Prostate gland (tissue), 2 donors: ENCODE data around the gene CDKL5. TPM values are rescaled to one million over a fixed set of nuclear protein-coding genes. Genes with fewer than 3 reads are reported as not detected.
A peak's percentile ranks its signal among the peaks of the same experiment; 100 is the strongest.

Experiments used
- DNase-seq: peaks from one replicate; pipeline ENCODE4 v3.0.0-alpha.2; 2019; ENCODE audit warnings: low spot score
- H3K27ac ChIP-seq, 2 donors: fragments of 200-600 bp; sonication (generic); 2 replicates each; pipeline ENCODE4 v1.5.1; 2017 to 2019
- H3K27me3 ChIP-seq: fragments of 200-600 bp; sonication (generic); replicated peaks from 2 replicates; pipeline ENCODE4 v1.5.1; 2019; ENCODE audit not compliant: insufficient read depth
- H3K36me3 ChIP-seq, 2 donors: fragments of 200-600 bp; sonication (generic); 1 replicate in 1 of 2; 2 replicates in 1 of 2; pipeline versions ENCODE4 v1.5.1 to v1.8.1; 2017 to 2019
- H3K4me1 ChIP-seq: fragments of 200-600 bp; sonication (generic); replicated peaks from 2 replicates; pipeline ENCODE4 v1.5.1; 2019
- H3K4me3 ChIP-seq, 2 donors: fragments of 200-600 bp; sonication (generic); 2 replicates each; pipeline ENCODE4 v1.5.1; 2017 to 2019
- H3K9me3 ChIP-seq: fragments of 200-600 bp; sonication (generic); 2 replicates; pipeline ENCODE4 v1.5.1; 2017
- POLR2A ChIP-seq: fragments of 450-650 bp; IDR thresholded peaks from one replicate; pipeline ENCODE4 v1.6.1; 2016; ENCODE audit warnings: antibody characterized with exemption, mild to moderate bottlenecking
- POLR2AphosphoS5 ChIP-seq: sonication (generic); formaldehyde crosslinking; IDR thresholded peaks from one replicate; pipeline ENCODE4 v1.6.1; 2017; ENCODE audit warnings: antibody characterized with exemption
- WGBS: methylation state at CpG from one replicate; pipeline ENCODE4 v1.1.5; 2018; 5-methylcytosine and 5-hydroxymethylcytosine counted together
- intact Hi-C: fragments of 100-400 bp; cut with DNase I; formaldehyde crosslinking; loops from one replicate; pipeline ENCODE4 v1.14.2; 2022
- total RNA-seq, 2 donors: library from RNA; depleted of rRNA; stranded (reverse); fragments of >200 nt; gene quantifications; one replicate each; pipeline ENCODE4 v1.1.0, GENCODE V29; 2016
- TF ChIP-seq, protein P1 (sequence below), 4 experiments: fragments of 200-600 bp in 2 of 4; fragments of 450-650 bp in 2 of 4; sonication (generic) in 2 of 4; IDR thresholded peaks; 1 replicate in 3 of 4; 2 replicates in 1 of 4; pipeline ENCODE4 v1.5.1; 2016 to 2019; ENCODE audit warnings: antibody characterized with exemption in 4 of 4, mild to moderate bottlenecking in 2 of 4, moderate library complexity in 2 of 4

The CDKL5 gene
- total RNA-seq, 2 donors from 2014 or later: 14.5 to 18.8 TPM

DNA sequence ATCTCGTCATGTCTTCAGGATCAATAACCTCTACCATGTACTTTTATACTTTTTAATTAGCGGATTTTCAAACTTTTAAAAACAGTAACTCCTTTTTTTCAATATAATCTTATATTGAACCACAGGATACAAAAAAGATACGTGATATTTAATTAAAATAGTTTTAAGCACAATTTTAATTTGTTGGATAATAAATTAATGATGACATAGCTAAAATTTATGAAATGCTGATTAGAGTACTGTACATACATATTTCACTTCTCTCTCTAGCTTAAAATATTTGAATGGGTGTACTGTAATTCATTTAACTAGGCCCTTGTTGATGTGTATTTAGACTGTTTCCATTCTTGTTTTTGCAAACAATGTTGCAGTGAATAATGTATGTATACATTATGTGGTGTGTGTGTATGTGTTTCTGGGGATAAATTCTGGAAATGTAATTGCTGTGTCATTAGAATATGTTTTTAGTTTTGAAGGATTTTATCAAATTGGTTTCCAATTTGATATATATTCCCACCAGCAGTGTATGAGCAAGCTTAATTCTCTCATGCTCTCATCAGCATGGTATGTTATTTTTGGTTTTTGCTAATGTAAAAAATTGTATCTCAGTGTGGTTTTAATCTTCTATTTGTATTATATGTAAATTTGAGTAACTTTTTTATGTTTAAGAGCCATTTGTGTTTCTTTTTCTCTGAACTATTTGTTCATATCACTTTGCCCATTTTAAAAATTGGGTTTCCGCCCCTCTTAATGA lies 66.4 kb downstream of the CDKL5 start:
- Histone ChIP-seq H3K27me3 (no peaks in the 10 kb centered on the region), H3K4me3 (no peak overlapping the region), H3K27ac (no peak overlapping the region), H3K9me3 (no peaks in the 10 kb centered on the region), H3K36me3 (no peaks in the 10 kb centered on the region), H3K4me1 (no peaks in the 10 kb centered on the region)
- intact Hi-C loops: no loop called here
- WGBS: 96% methylated on average over 4 of the region's 4 CpGs
- no peak for DNase-seq
- TF ChIP-seq, protein P1, sequence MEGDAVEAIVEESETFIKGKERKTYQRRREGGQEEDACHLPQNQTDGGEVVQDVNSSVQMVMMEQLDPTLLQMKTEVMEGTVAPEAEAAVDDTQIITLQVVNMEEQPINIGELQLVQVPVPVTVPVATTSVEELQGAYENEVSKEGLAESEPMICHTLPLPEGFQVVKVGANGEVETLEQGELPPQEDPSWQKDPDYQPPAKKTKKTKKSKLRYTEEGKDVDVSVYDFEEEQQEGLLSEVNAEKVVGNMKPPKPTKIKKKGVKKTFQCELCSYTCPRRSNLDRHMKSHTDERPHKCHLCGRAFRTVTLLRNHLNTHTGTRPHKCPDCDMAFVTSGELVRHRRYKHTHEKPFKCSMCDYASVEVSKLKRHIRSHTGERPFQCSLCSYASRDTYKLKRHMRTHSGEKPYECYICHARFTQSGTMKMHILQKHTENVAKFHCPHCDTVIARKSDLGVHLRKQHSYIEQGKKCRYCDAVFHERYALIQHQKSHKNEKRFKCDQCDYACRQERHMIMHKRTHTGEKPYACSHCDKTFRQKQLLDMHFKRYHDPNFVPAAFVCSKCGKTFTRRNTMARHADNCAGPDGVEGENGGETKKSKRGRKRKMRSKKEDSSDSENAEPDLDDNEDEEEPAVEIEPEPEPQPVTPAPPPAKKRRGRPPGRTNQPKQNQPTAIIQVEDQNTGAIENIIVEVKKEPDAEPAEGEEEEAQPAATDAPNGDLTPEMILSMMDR (IDR thresholded peaks at IDR 0.05): no peak
- TF ChIP-seq POLR2AphosphoS5 (no peak), POLR2A (no peak)

DNA sequence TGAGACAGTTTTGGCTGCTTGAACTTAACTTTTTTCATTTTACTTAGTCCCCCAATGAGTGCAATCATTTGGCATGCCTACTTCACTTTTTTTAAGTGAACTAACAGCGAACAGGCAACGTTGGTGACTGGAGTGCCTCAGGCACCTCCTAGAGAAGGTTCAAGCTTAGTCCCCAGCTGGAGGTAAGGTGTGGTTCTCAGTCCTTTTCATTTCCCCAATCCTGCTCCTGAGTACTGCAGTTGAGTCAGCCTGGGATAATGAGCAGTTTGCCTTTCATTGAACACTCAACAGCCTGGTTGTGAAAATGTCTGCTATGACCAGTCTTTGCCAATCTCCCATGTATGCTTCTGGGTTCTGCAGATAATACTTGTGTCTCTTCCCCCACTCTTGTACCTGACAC lies 109.5 kb downstream of the CDKL5 start:
- intact Hi-C loops: no loop called here
- Histone ChIP-seq H3K27ac (no peak overlapping the region), H3K27me3 (no peaks in the 10 kb centered on the region), H3K4me3 (no peak overlapping the region), H3K36me3 (no peaks in the 10 kb centered on the region), H3K9me3 (no peaks in the 10 kb centered on the region), H3K4me1 (no peaks in the 10 kb centered on the region)
- no peak for DNase-seq
- 92% methylated on average over 2 of the region's 2 CpGs for WGBS
- no peak for TF ChIP-seq POLR2AphosphoS5
- no peak for TF ChIP-seq POLR2A
- TF ChIP-seq, protein P1 (IDR thresholded peaks at IDR 0.05): no peak

DNA sequence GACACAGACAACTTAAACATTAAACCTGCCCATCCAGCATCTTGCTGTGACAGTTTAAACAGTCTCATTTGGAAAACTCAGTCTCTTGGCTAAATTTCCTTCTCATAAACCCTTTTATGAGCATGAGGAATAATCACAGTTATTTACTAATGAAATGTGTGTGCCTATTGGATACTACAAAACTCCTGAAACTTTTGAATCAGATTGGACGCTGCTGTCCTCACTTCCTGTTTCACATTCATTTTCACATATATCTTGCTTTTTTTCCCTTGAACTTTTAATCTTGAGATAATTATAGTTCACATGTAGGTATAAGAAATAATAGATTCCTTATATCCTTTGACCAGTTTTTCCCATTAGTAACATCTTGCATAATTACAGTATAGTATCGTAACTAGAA lies 111.7 kb downstream of the CDKL5 start:
- 46% methylated on average over 2 of the region's 2 CpGs for WGBS
- no peaks in the 10 kb centered on the region for H3K27me3 ChIP-seq

DNA sequence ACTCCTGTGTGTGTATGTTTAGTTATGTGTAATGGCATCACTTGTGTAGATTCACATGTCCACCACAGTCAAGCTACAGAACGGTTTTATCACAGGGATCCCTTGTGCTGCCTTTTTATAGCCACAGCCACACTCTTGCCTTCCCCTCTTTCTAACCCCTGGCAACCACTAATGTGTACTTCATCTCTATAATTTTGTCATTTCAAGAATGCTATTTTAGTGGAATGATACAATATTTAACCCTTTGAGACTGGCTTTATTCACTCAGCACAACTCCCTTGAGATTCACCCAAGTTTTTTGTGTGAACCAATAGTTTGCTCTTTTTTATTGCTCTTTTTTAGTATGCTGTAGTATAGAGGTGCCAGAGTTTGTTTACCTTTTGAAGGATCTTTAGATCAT lies 112.1 kb downstream of the CDKL5 start:
- Histone ChIP-seq H3K4me1 (no peaks in the 10 kb centered on the region), H3K36me3 (no peaks in the 10 kb centered on the region), H3K4me3 (no peak overlapping the region), H3K27ac (peak overlapping the region in 1 of 2 donors; percentile 38), H3K27me3 (no peaks in the 10 kb centered on the region), H3K9me3 (no peaks in the 10 kb centered on the region)
- WGBS: 19% methylated on average over 1 of the region's 1 CpG
- DNase-seq: no peak
- TF ChIP-seq, protein P1 (IDR thresholded peaks at IDR 0.05): no peak
- intact Hi-C loops: no loop called here

More for the DNA sequence above, 111.7 kb downstream of the CDKL5 start:
- no peak overlapping the region for H3K4me3 ChIP-seq
- peak overlapping the region in 1 of 2 donors; percentile 38 for H3K27ac ChIP-seq
- TF ChIP-seq POLR2A: no peak
- TF ChIP-seq POLR2AphosphoS5: peak; percentile 38
- no peaks in the 10 kb centered on the region for H3K4me1 ChIP-seq
- H3K36me3 ChIP-seq: no peaks in the 10 kb centered on the region
- H3K9me3 ChIP-seq: no peaks in the 10 kb centered on the region
- peak; percentile 10 for DNase-seq
- intact Hi-C loops: no loop called here

DNA sequence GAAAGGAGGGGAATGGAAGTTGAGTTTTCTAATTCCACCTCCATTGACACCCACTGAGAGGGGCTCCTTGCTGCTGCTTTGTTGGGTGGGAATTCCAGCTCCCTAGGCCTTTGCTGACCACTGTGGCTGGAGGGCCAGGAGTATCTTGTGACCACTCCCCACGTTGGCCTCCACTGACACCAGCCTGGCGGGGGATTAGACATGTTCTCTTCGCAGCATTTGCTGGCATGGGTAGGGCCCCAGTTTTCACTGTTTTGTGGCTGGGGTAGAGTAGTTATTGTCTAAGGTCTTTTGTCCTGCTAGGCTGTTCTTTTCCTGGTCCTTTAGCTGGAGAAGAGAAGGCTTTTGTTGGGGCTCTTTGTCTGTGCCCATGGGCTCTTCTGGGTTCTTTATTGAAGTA lies 116.7 kb downstream of the CDKL5 start:
- intact Hi-C loops: no loop called here
- no peak overlapping the region for H3K4me3 ChIP-seq
- TF ChIP-seq POLR2AphosphoS5: no peak
- TF ChIP-seq, protein P1 (IDR thresholded peaks at IDR 0.05): no peak
- TF ChIP-seq POLR2A: no peak
- no peak for DNase-seq
- H3K27me3 ChIP-seq: no peaks in the 10 kb centered on the region
- H3K27ac ChIP-seq: no peak overlapping the region
- H3K9me3 ChIP-seq: no peaks in the 10 kb centered on the region
- 65% methylated on average over 3 of the region's 3 CpGs for WGBS
- no peaks in the 10 kb centered on the region for H3K4me1 ChIP-seq
- no peaks in the 10 kb centered on the region for H3K36me3 ChIP-seq
